CD4-positive, alpha-beta T cell (primary cell): ENCODE measurements around the gene CNOT10. TPM values are rescaled to one million over a fixed set of nuclear protein-coding genes. Genes with fewer than 3 reads are reported as not detected.

ENCODE experiments used
- ATAC-seq: fragments of 200-7000 bp; cut with Tn5 transposase; one replicate; pipeline ENCODE4 v1.10.0; 2022; ENCODE audit warnings: mild to moderate bottlenecking; ENCODE audit not compliant: poor library complexity
- CTCF ChIA-PET: fragments of 350-600 bp; sonication (Branson Sonifier 250); formaldehyde crosslinking; loops from one replicate; lab custom pipeline; 2021; ENCODE audit warnings: antibody characterized with exemption, inconsistent platforms; lab: Charles Lee
- POLR2A ChIA-PET: fragments of 350-600 bp; sonication (Branson Sonifier 250); formaldehyde crosslinking; loops from one replicate; lab custom pipeline; 2021; ENCODE audit warnings: antibody characterized with exemption, inconsistent platforms; lab: Charles Lee
- DNase-seq, 14 experiments: peaks; one replicate each; pipeline ENCODE4 v3.0.0-alpha.2; 2013 to 2020; ENCODE audit warnings: mixed read lengths in 2 of 14
- H3K27ac ChIP-seq, 2 donors: one replicate each; pipeline versions ENCODE4 v1.5.1 to v1.7.0; 2013; ENCODE audit warnings: low read length in 2 of 2, low read depth in 1 of 2, mild to moderate bottlenecking in 1 of 2
- H3K27me3 ChIP-seq, 2 experiments: 1 replicate in 1 of 2; 2 replicates in 1 of 2; pipeline versions ENCODE4 v1.6.1 to v1.7.0; 2013; ENCODE audit warnings: low read length in 2 of 2, control low read depth in 1 of 2, mild to moderate bottlenecking in 1 of 2, moderate library complexity in 1 of 2; ENCODE audit not compliant: insufficient read depth in 2 of 2, control insufficient read depth in 1 of 2
- H3K36me3 ChIP-seq: one replicate; pipeline ENCODE4 v1.6.1; 2013; ENCODE audit warnings: low read length, control low read depth; ENCODE audit not compliant: insufficient read depth
- H3K4me1 ChIP-seq: one replicate; pipeline ENCODE4 v1.6.1; 2013; ENCODE audit warnings: low read length, control low read depth; ENCODE audit not compliant: insufficient read depth
- H3K4me3 ChIP-seq: one replicate; pipeline ENCODE4 v1.5.1; 2013; ENCODE audit warnings: mild to moderate bottlenecking, low read length, moderate library complexity
- H3K9me3 ChIP-seq, 2 experiments: 1 replicate in 1 of 2; 2 replicates in 1 of 2; pipeline versions ENCODE4 v1.6.1 to v1.7.0; 2013; ENCODE audit warnings: low read length in 2 of 2, mild to moderate bottlenecking in 2 of 2, control low read depth in 1 of 2, moderate library complexity in 1 of 2; ENCODE audit not compliant: control insufficient read depth in 1 of 2, insufficient read depth in 1 of 2
- H3K27ac Mint-ChIP-seq: one replicate; pipeline ENCODE4 v1.8.0; 2020; ENCODE audit warnings: mixed read lengths
- H3K27me3 Mint-ChIP-seq: one replicate; pipeline ENCODE4 v1.8.0; 2021; ENCODE audit warnings: mixed read lengths
- H3K36me3 Mint-ChIP-seq: one replicate; pipeline ENCODE4 v1.8.0; 2021; ENCODE audit warnings: low read depth, mixed read lengths
- H3K4me1 Mint-ChIP-seq: one replicate; pipeline ENCODE4 v1.8.0; 2021; ENCODE audit warnings: low read depth, mixed read lengths
- H3K4me3 Mint-ChIP-seq: one replicate; pipeline ENCODE4 v1.8.0; 2020; ENCODE audit warnings: mild to moderate bottlenecking, mixed read lengths
- H3K9me3 Mint-ChIP-seq: one replicate; pipeline ENCODE4 v1.8.0; 2020; ENCODE audit warnings: mixed read lengths
- CTCF ChIP-seq: fragments of 200-600 bp; IDR thresholded peaks from one replicate; pipeline ENCODE4 v1.8.0; 2022; ENCODE audit warnings: antibody characterized with exemption, mild to moderate bottlenecking
- intact Hi-C, 2 experiments: fragments of 100-400 bp; cut with DNase I in 1 of 2; cut with micrococcal nuclease in 1 of 2; formaldehyde crosslinking; loops; one replicate each; pipeline versions ENCODE4 v1.15.1 to v1.9.0; 2023 to 2025; cut with DNase I, micrococcal nuclease
- total RNA-seq, 174 experiments: library from RNA in 2 of 174; stranded (reverse) in 2 of 174; gene quantifications; one replicate each; pipeline ENCODE4 v1.2.3 and lab custom pipeline; 2021 to 2026

CNOT10 gene
- total RNA-seq, 2 experiments from 2014 or later: 31.3 to 42.0 TPM

- DNase-seq (no peak), ATAC-seq (no peak)
- H3K4me1 ChIP-seq: no peaks in the 10 kb centered on the region
- intact Hi-C loops: no loop called here
- no peak overlapping the region for H3K4me3 Mint-ChIP-seq
- no peaks in the 10 kb centered on the region for H3K9me3 ChIP-seq
- H3K27ac Mint-ChIP-seq: no peak overlapping the region
- ChIA-PET CTCF (no interaction called here), POLR2A (no interaction called here)
- no peaks in the 10 kb centered on the region for H3K9me3 Mint-ChIP-seq
- no peak overlapping the region for H3K4me3 ChIP-seq
- H3K27ac ChIP-seq: no peak overlapping the region
- no peaks in the 10 kb centered on the region for H3K36me3 ChIP-seq
- H3K27me3 ChIP-seq: peaks cover 3 to 7% of the 10 kb centered on the region in 2 experiments
- H3K4me1 Mint-ChIP-seq: no peaks in the 10 kb centered on the region
- H3K27me3 Mint-ChIP-seq: peaks cover 12% of the 10 kb centered on the region
- TF ChIP-seq CTCF: no peak
- no peaks in the 10 kb centered on the region for H3K36me3 Mint-ChIP-seq
These were observed 41.6 kb upstream of the CNOT10 start for GRCh38 chr3:32643354-32643753.

GRCh38 chr3:32643816-32644215 is 41.2 kb upstream of the CNOT10 start:
- ChIA-PET POLR2A (no interaction called here), CTCF (no interaction called here)
- no peak for DNase-seq
- Mint-ChIP-seq H3K4me3 (no peak overlapping the region), H3K27me3 (peaks cover 12% of the 10 kb centered on the region), H3K4me1 (no peaks in the 10 kb centered on the region), H3K27ac (no peak overlapping the region), H3K9me3 (no peaks in the 10 kb centered on the region), H3K36me3 (no peaks in the 10 kb centered on the region)
- intact Hi-C loops: no loop called here
- Histone ChIP-seq H3K36me3 (no peaks in the 10 kb centered on the region), H3K27me3 (peaks cover 3 to 7% of the 10 kb centered on the region in 2 experiments), H3K9me3 (no peaks in the 10 kb centered on the region), H3K4me1 (no peaks in the 10 kb centered on the region), H3K4me3 (no peak overlapping the region), H3K27ac (no peak overlapping the region)
- no peak for ATAC-seq
- no peak for TF ChIP-seq CTCF

- Mint-ChIP-seq H3K36me3 (no peaks in the 10 kb centered on the region), H3K4me3 (no peak overlapping the region), H3K4me1 (no peaks in the 10 kb centered on the region), H3K27me3 (peaks cover 12% of the 10 kb centered on the region), H3K27ac (no peak overlapping the region), H3K9me3 (no peaks in the 10 kb centered on the region)
- POLR2A ChIA-PET: no interaction called here
- no peak for TF ChIP-seq CTCF
- H3K36me3 ChIP-seq: no peaks in the 10 kb centered on the region
- H3K27ac ChIP-seq: no peak overlapping the region
- H3K4me1 ChIP-seq: no peaks in the 10 kb centered on the region
- ATAC-seq (no peak), DNase-seq (no peak)
- H3K9me3 ChIP-seq: no peaks in the 10 kb centered on the region
- no peak overlapping the region for H3K4me3 ChIP-seq
- CTCF ChIA-PET: no interaction called here
- intact Hi-C loops: no loop called here
- H3K27me3 ChIP-seq: peaks cover 3 to 7% of the 10 kb centered on the region in 2 experiments
These were observed 40.6 kb upstream of the CNOT10 start for GRCh38 chr3:32644380-32644779.
